Measurements from ENCODE around the gene LIPN. TPM values are rescaled to one million over a fixed set of nuclear protein-coding genes. Genes with fewer than 3 reads are reported as not detected.

The LIPN gene
- total and polyA plus RNA-seq, 4 donors, result 0.34 to 2.6 (median 0.55) TPM; not detected in 1

GRCh38 chr10:88803641-88804040, 43.8 kb downstream of the LIPN start:
- Histone ChIP-seq H3K9me3 (ENCODE audit: control insufficient read depth in 4 of 4, insufficient read depth in 3 of 4, low read length in 3 of 4) (no peaks in the 10 kb centered on the region), H3K9ac (ENCODE audit: insufficient read depth in 1 of 2, low read length in 2 of 2) (no peak overlapping the region), H3K4me1 (ENCODE audit: control insufficient read depth in 5 of 5, insufficient read depth in 5 of 5, low read length in 5 of 5) (no peaks in the 10 kb centered on the region), H3K36me3 (ENCODE audit: control insufficient read depth in 4 of 4, insufficient read depth in 4 of 4, low read length in 4 of 4) (no peaks in the 10 kb centered on the region), H3K27ac (ENCODE audit: low read depth in 1 of 2, low read length in 1 of 2) (no peak overlapping the region), H3K4me3 (no peak overlapping the region), H3K27me3 (ENCODE audit: control insufficient read depth in 3 of 3, insufficient read depth in 3 of 3, low read length in 2 of 3) (no peaks in the 10 kb centered on the region)
- ATAC-seq (ENCODE audit: insufficient read depth, low FRiP score), result no peak
- no peak for DNase-seq
- 96 to 97% methylated on average over 2 of the region's 2 CpGs for WGBS, 2 donors
- no peak for TF ChIP-seq CTCF (IDR thresholded peaks at IDR 0.05; ENCODE audit: control extremely low read depth, extremely low read depth)

GRCh38 chr10:88804083-88804812, 44.4 kb downstream of the LIPN start:
- no peak for DNase-seq

GRCh38 chr10:88805361-88805760, 45.5 kb downstream of the LIPN start:
- DNase-seq (no peak), ATAC-seq (ENCODE audit: insufficient read depth, low FRiP score) (no peak)
- Histone ChIP-seq H3K9ac (ENCODE audit: insufficient read depth in 1 of 2, low read length in 2 of 2) (no peak overlapping the region), H3K36me3 (ENCODE audit: control insufficient read depth in 4 of 4, insufficient read depth in 4 of 4, low read length in 4 of 4) (no peaks in the 10 kb centered on the region), H3K27me3 (ENCODE audit: control insufficient read depth in 3 of 3, insufficient read depth in 3 of 3, low read length in 2 of 3) (no peaks in the 10 kb centered on the region), H3K4me1 (ENCODE audit: control insufficient read depth in 5 of 5, insufficient read depth in 5 of 5, low read length in 5 of 5) (no peaks in the 10 kb centered on the region), H3K4me3 (no peak overlapping the region), H3K27ac (ENCODE audit: low read depth in 1 of 2, low read length in 1 of 2) (no peak overlapping the region), H3K9me3 (ENCODE audit: control insufficient read depth in 4 of 4, insufficient read depth in 3 of 4, low read length in 3 of 4) (no peaks in the 10 kb centered on the region)
- 28 to 33% methylated on average over 2 of the region's 2 CpGs for WGBS, 2 donors
- no peak for TF ChIP-seq CTCF (IDR thresholded peaks at IDR 0.05; ENCODE audit: control extremely low read depth, extremely low read depth)

More at GRCh38 chr10:88804083-88804812, 44.4 kb downstream of the LIPN start:
- H3K9ac ChIP-seq (ENCODE audit: insufficient read depth in 1 of 2, low read length in 2 of 2), result no peak overlapping the region
- WGBS, 2 donors, result 65 to 77% methylated on average over 6 of the region's 6 CpGs
- no peak overlapping the region for H3K27ac ChIP-seq (ENCODE audit: low read depth in 1 of 2, low read length in 1 of 2)
- ATAC-seq (ENCODE audit: insufficient read depth, low FRiP score), result no peak
- H3K4me1 ChIP-seq (ENCODE audit: control insufficient read depth in 5 of 5, insufficient read depth in 5 of 5, low read length in 5 of 5), result no peaks in the 10 kb centered on the region
- H3K9me3 ChIP-seq (ENCODE audit: control insufficient read depth in 4 of 4, insufficient read depth in 3 of 4, low read length in 3 of 4), result no peaks in the 10 kb centered on the region
- H3K27me3 ChIP-seq (ENCODE audit: control insufficient read depth in 3 of 3, insufficient read depth in 3 of 3, low read length in 2 of 3), result no peaks in the 10 kb centered on the region
- no peaks in the 10 kb centered on the region for H3K36me3 ChIP-seq (ENCODE audit: control insufficient read depth in 4 of 4, insufficient read depth in 4 of 4, low read length in 4 of 4)
- no peak for TF ChIP-seq CTCF (IDR thresholded peaks at IDR 0.05; ENCODE audit: control extremely low read depth, extremely low read depth)
- H3K4me3 ChIP-seq, result no peak overlapping the region

GRCh38 chr10:88805924-88806323, 46.1 kb downstream of the LIPN start:
- DNase-seq (no peak), ATAC-seq (ENCODE audit: insufficient read depth, low FRiP score) (no peak)
- TF ChIP-seq CTCF (IDR thresholded peaks at IDR 0.05; ENCODE audit: control extremely low read depth, extremely low read depth), result no peak
- Histone ChIP-seq H3K27me3 (ENCODE audit: control insufficient read depth in 3 of 3, insufficient read depth in 3 of 3, low read length in 2 of 3) (no peaks in the 10 kb centered on the region), H3K36me3 (ENCODE audit: control insufficient read depth in 4 of 4, insufficient read depth in 4 of 4, low read length in 4 of 4) (no peaks in the 10 kb centered on the region), H3K9me3 (ENCODE audit: control insufficient read depth in 4 of 4, insufficient read depth in 3 of 4, low read length in 3 of 4) (no peaks in the 10 kb centered on the region), H3K9ac (ENCODE audit: insufficient read depth in 1 of 2, low read length in 2 of 2) (no peak overlapping the region), H3K27ac (ENCODE audit: low read depth in 1 of 2, low read length in 1 of 2) (no peak overlapping the region), H3K4me1 (ENCODE audit: control insufficient read depth in 5 of 5, insufficient read depth in 5 of 5, low read length in 5 of 5) (no peaks in the 10 kb centered on the region), H3K4me3 (no peak overlapping the region)
- WGBS, 2 donors, result 70 to 77% methylated on average over 3 of the region's 3 CpGs
